OCI-LY7 (cell line): Measurements from ENCODE around the gene PRR27.

ENCODE experiments used
- EZH2phosphoT487 ChIP-seq: fragments of 200-600 bp; sonication (generic); IDR thresholded peaks from 2 replicates; pipeline ENCODE4 v1.6.1; 2018; ENCODE audit warnings: low read depth, borderline replicate concordance, mild to moderate bottlenecking, mixed run types, antibody characterized with exemption, low read length, moderate library complexity, mixed read lengths
- TF ChIP-seq, protein P1 (sequence below): fragments of 200-600 bp; sonication (generic); conservative IDR thresholded peaks from 2 replicates; pipeline ENCODE4 v1.5.1; 2014; ENCODE audit warnings: mild to moderate bottlenecking, antibody characterized with exemption, low read length, moderate library complexity, mixed read lengths

DNA sequence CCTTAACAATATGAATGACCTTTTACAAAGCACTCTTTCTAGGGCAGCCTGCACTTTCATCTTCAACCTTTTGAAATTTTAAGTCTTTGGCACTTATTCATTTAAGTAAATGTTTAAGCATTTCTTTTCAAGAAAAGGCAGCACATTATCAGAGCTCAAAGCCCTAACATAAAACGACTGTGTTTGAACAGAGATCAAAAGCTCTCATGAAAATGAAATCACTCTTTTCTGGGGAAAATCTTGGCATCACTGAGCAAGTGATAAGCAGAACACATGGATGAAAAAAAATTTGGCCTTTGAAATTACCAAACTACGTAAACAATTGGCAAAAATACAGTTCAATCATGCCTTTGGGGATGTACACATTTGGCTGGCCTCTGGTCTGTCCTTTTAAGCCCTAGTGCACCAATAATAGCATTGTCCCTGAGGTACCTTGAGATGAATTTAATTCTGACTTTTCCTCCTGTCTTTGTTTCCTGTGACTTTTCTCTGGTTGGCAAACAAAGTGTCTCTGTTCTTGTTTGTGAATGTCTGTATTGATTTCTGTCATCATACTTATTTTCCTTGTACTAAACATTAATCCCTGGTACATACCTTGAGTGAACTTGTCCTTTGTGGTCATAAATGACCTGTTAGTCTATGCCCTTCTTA, 28.6 kb downstream of the PRR27 start:
- TF ChIP-seq, protein P1, sequence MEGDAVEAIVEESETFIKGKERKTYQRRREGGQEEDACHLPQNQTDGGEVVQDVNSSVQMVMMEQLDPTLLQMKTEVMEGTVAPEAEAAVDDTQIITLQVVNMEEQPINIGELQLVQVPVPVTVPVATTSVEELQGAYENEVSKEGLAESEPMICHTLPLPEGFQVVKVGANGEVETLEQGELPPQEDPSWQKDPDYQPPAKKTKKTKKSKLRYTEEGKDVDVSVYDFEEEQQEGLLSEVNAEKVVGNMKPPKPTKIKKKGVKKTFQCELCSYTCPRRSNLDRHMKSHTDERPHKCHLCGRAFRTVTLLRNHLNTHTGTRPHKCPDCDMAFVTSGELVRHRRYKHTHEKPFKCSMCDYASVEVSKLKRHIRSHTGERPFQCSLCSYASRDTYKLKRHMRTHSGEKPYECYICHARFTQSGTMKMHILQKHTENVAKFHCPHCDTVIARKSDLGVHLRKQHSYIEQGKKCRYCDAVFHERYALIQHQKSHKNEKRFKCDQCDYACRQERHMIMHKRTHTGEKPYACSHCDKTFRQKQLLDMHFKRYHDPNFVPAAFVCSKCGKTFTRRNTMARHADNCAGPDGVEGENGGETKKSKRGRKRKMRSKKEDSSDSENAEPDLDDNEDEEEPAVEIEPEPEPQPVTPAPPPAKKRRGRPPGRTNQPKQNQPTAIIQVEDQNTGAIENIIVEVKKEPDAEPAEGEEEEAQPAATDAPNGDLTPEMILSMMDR, result no peak
- no peak for TF ChIP-seq EZH2phosphoT487
